PC-9 (cell line): ENCODE results near the gene FBXO9. TPM values are rescaled to one million over a fixed set of nuclear protein-coding genes. Genes with fewer than 3 reads are reported as not detected.

Experiments used
- BruUV-seq: library from RNA; stranded (reverse); fragments of 400-500 nt; replicated peaks from 2 replicates; lab custom pipeline; 2021; lab: Mats Ljungman, UMichigan
- CTCF ChIA-PET: fragments of 300-600 bp; sonication (Branson Sonifier 250); formaldehyde crosslinking; loops from one replicate; lab custom pipeline; 2022; ENCODE audit warnings: antibody characterized with exemption; lab: Charles Lee
- POLR2A ChIA-PET: fragments of 300-600 bp; sonication (Branson Sonifier 250); formaldehyde crosslinking; loops from one replicate; lab custom pipeline; 2022; ENCODE audit warnings: antibody characterized with exemption; ENCODE audit not compliant: unreplicated experiment; lab: Charles Lee
- DNase-seq, 2 experiments: peaks; one replicate each; pipeline versions ENCODE4 v3.0.0 to v3.0.0-alpha.2; 2015 to 2022; ENCODE audit warnings: mixed read lengths in 1 of 2
- H2AFZ ChIP-seq: fragments of 200-600 bp; sonication (generic); 2 replicates; pipeline ENCODE4 v1.8.1; 2017; ENCODE audit warnings: antibody characterized with exemption
- H3F3A ChIP-seq: fragments of 200-600 bp; sonication (generic); 2 replicates; pipeline ENCODE4 v1.8.1; 2017; ENCODE audit warnings: antibody characterized with exemption, mild to moderate bottlenecking, low read depth; ENCODE audit not compliant: insufficient read depth
- H3K27ac ChIP-seq: fragments of 200-600 bp; sonication (generic); 2 replicates; pipeline ENCODE4 v1.6.1; 2016; ENCODE audit warnings: mixed run types
- H3K27me3 ChIP-seq: fragments of 200-600 bp; sonication (generic); 2 replicates; pipeline ENCODE4 v1.6.1; 2016; ENCODE audit warnings: low read depth, mixed run types; ENCODE audit not compliant: insufficient read depth
- H3K36me3 ChIP-seq: fragments of 200-600 bp; sonication (generic); 2 replicates; pipeline ENCODE4 v1.6.1; 2016; ENCODE audit warnings: low read depth, mixed run types
- H3K4me1 ChIP-seq: fragments of 200-600 bp; sonication (generic); replicated peaks from 2 replicates; pipeline ENCODE4 v1.6.1; 2016; ENCODE audit warnings: mixed run types; ENCODE audit not compliant: insufficient read depth
- H3K4me2 ChIP-seq: fragments of 200-600 bp; sonication (generic); 2 replicates; pipeline ENCODE4 v1.6.1; 2017; ENCODE audit warnings: mixed run types
- H3K4me3 ChIP-seq: fragments of 200-600 bp; sonication (generic); 2 replicates; pipeline ENCODE4 v1.6.1; 2016; ENCODE audit warnings: mixed run types
- H3K79me2 ChIP-seq: fragments of 200-600 bp; sonication (generic); 2 replicates; pipeline ENCODE4 v1.6.1; 2017; ENCODE audit warnings: low read depth, mixed run types
- H3K9me2 ChIP-seq: fragments of 200-600 bp; sonication (generic); 2 replicates; pipeline ENCODE4 v1.8.1; 2017; ENCODE audit warnings: mild to moderate bottlenecking; ENCODE audit not compliant: insufficient read depth
- H3K9me3 ChIP-seq: fragments of 200-600 bp; sonication (generic); 2 replicates; pipeline ENCODE4 v1.8.1; 2016; ENCODE audit warnings: low read depth; ENCODE audit not compliant: insufficient read depth
- H4K20me1 ChIP-seq: fragments of 200-600 bp; sonication (generic); 2 replicates; pipeline ENCODE4 v1.8.1; 2017; ENCODE audit not compliant: insufficient read depth
- EZH2 ChIP-seq: fragments of 200-600 bp; sonication (generic); IDR thresholded peaks from 2 replicates; pipeline ENCODE4 v1.8.0; 2017; ENCODE audit warnings: antibody characterized with exemption, low read depth
- intact Hi-C: fragments of 100-400 bp; cut with micrococcal nuclease; formaldehyde crosslinking; loops from one replicate; pipeline ENCODE4 v1.10.0; 2022; ENCODE audit not compliant: unreplicated experiment
- total RNA-seq: library from RNA; stranded (reverse); gene quantifications from 2 replicates; pipeline ENCODE4 v1.2.3, GENCODE V29; 2021
- TF ChIP-seq, protein P1 (sequence below): fragments of 200-600 bp; sonication (generic); conservative IDR thresholded peaks from 2 replicates; pipeline ENCODE4 v1.6.1; 2017; ENCODE audit warnings: mixed run types, antibody characterized with exemption, mild to moderate bottlenecking, moderate library complexity

FBXO9 gene
- total RNA-seq, 1 experiment from 2014 or later: 56.5 TPM

DNA sequence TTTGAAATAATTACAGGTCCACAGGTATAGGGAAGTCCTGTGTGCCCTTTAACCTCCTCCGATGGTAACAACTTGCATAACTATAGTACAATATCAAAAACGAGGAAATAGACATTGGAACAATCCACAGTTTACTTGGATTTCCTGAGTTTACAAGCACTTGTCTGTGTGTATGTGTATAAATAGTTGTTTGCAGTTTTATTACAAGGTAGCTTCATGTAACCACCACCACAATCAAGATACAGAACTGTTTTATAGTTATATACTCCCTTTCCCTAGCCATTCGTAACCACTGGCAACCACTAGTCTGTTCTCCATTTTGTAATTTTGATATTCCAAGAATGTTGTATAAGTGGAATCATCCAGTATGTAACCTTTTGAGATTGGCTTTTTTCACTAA, 9.1 kb downstream of the FBXO9 start:
- no peak for DNase-seq
- POLR2A ChIA-PET: no interaction called here
- no TSS peak for BruUV-seq

DNA sequence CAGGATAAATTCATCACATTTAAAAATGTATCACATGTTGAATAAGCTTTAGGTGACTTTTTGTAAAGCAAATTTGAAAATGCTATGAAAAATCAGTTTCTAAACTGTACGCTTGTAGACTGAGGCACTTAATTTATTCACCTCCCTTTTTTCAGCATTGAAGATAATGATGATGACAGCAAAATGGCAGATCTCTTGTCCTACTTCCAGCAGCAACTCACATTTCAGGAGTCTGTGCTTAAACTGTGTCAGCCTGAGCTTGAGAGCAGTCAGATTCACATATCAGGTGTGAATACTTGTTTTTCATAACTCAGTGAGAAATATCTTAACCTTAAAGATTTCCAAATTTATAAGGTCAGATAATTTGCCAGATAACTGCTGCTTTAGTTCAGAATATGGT, 15.6 kb downstream of the FBXO9 start:
- H3K79me2 ChIP-seq: no peaks in the 10 kb centered on the region
- H3K36me3 ChIP-seq: peaks cover 45% of the 10 kb centered on the region
- H3K4me1 ChIP-seq: no peaks in the 10 kb centered on the region
- H3K9me2 ChIP-seq: no peaks in the 10 kb centered on the region
- ChIA-PET POLR2A (no interaction called here), CTCF (no interaction called here)
- H2AFZ ChIP-seq: no peak overlapping the region
- no TSS peak for BruUV-seq
- no peaks in the 10 kb centered on the region for H4K20me1 ChIP-seq
- TF ChIP-seq, protein P1, sequence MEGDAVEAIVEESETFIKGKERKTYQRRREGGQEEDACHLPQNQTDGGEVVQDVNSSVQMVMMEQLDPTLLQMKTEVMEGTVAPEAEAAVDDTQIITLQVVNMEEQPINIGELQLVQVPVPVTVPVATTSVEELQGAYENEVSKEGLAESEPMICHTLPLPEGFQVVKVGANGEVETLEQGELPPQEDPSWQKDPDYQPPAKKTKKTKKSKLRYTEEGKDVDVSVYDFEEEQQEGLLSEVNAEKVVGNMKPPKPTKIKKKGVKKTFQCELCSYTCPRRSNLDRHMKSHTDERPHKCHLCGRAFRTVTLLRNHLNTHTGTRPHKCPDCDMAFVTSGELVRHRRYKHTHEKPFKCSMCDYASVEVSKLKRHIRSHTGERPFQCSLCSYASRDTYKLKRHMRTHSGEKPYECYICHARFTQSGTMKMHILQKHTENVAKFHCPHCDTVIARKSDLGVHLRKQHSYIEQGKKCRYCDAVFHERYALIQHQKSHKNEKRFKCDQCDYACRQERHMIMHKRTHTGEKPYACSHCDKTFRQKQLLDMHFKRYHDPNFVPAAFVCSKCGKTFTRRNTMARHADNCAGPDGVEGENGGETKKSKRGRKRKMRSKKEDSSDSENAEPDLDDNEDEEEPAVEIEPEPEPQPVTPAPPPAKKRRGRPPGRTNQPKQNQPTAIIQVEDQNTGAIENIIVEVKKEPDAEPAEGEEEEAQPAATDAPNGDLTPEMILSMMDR: no peak
- TF ChIP-seq EZH2: no peak
- intact Hi-C loops: no loop called here
- no peaks in the 10 kb centered on the region; the same call in 1 of the 2 replicates for H3F3A ChIP-seq
- no peak for DNase-seq
- H3K9me3 ChIP-seq: no peaks in the 10 kb centered on the region
- no peaks in the 10 kb centered on the region for H3K27me3 ChIP-seq
- H3K4me2 ChIP-seq: no peak overlapping the region
- no peak overlapping the region for H3K4me3 ChIP-seq
- no peak overlapping the region for H3K27ac ChIP-seq

More for the DNA sequence above, 9.1 kb downstream of the FBXO9 start:
- H3K79me2 ChIP-seq: no peaks in the 10 kb centered on the region; the same call in 1 of the 2 replicates
- H3K9me3 ChIP-seq: no peaks in the 10 kb centered on the region
- H3K4me2 ChIP-seq: no peak overlapping the region
- H2AFZ ChIP-seq: no peak overlapping the region
- H4K20me1 ChIP-seq: no peaks in the 10 kb centered on the region; the same call in 1 of the 2 replicates
- no peaks in the 10 kb centered on the region for H3K9me2 ChIP-seq
- no peak for TF ChIP-seq EZH2
- TF ChIP-seq, protein P1: no peak
- no peaks in the 10 kb centered on the region for H3K27me3 ChIP-seq
- H3F3A ChIP-seq: no peaks in the 10 kb centered on the region; the same call in 1 of the 2 replicates
- peaks cover 28% of the 10 kb centered on the region for H3K36me3 ChIP-seq
- CTCF ChIA-PET: no interaction called here
- no peak overlapping the region for H3K27ac ChIP-seq
- H3K4me1 ChIP-seq: no peaks in the 10 kb centered on the region
- no peak overlapping the region for H3K4me3 ChIP-seq
- intact Hi-C loops: no loop called here

DNA sequence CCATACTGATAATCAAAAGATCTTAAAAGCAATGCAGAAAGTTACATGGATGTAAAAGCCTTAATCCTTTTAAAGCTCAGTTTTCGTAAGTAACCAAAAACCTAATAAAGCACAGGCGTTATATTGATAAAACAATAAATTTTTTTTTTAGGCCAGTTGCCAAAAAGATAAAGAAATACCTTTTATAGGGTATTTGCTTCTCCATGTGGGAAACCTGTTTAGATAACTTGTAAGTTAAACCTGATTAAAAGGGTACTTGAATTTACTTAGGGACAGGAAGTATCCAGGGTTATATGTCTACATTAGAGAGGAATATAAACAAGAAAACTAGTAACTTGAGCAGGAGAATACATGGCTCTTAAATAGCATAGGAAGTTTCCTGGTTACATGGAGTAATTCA, 21.1 kb downstream of the FBXO9 start:
- intact Hi-C loops: no loop called here
- H3K9me2 ChIP-seq: no peaks in the 10 kb centered on the region
- no peaks in the 10 kb centered on the region; the same call in 1 of the 2 replicates for H3F3A ChIP-seq
- CTCF ChIA-PET: no interaction called here
- TF ChIP-seq EZH2: no peak
- TF ChIP-seq, protein P1: no peak
- peaks cover 48% of the 10 kb centered on the region for H3K36me3 ChIP-seq
- H3K4me2 ChIP-seq: no peak overlapping the region
- POLR2A ChIA-PET: no interaction called here
- no peak for DNase-seq
- no peak overlapping the region for H2AFZ ChIP-seq
- H3K27ac ChIP-seq: no peak overlapping the region
- H3K4me3 ChIP-seq: no peak overlapping the region
- no peaks in the 10 kb centered on the region for H3K9me3 ChIP-seq
- H3K27me3 ChIP-seq: no peaks in the 10 kb centered on the region
- no peaks in the 10 kb centered on the region for H4K20me1 ChIP-seq
- H3K4me1 ChIP-seq: no peaks in the 10 kb centered on the region
- H3K79me2 ChIP-seq: no peaks in the 10 kb centered on the region
- BruUV-seq: no TSS peak
